GM18907 (cell line): ENCODE measurements around the gene MAPK7.

ENCODE experiments used
- ATAC-seq: cut with Tn5 transposase; IDR thresholded peaks from one replicate; pipeline ENCODE4 v1.9.1; 2021; ENCODE audit warnings: mild to moderate bottlenecking, moderate library complexity; ENCODE audit not compliant: unreplicated experiment

The MAPK7 gene

GRCh38 chr17:19378416-19379360 lies at the start of gene MAPK7:
Gene MAPK7, plus strand, starts transcription at chr17:19378498. Its CDS starts 403 bp downstream, at chr17:19378901.
- ATAC-seq: peak; percentile 18

DNA sequence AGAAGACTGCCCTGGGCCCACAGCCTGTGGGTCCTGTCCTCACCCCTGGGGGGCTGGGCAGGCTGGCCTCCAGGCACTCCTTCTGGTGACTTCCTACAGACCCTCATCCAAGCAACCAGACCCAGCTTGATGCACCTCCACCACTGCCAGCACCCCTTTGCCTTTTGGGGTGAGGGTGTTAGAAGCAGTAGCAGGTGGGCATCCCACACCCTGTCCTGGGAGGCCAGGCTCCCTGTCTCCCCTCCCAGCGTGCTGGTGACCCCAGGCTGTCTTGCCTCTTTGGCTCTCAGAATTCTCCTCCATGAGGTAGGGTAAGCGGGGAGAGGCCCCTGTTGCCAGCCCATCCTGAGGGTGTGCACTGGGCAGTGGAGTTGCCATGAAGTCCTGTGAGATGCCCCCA lies 49.2 kb upstream of the MAPK7 start:
- ATAC-seq: no peak

- no peak for ATAC-seq
These were observed 48.5 kb upstream of the MAPK7 start for GRCh38 chr17:19329839-19330238.

GRCh38 chr17:19330271-19330670 lies 48.0 kb upstream of the MAPK7 start:
- ATAC-seq: no peak

DNA sequence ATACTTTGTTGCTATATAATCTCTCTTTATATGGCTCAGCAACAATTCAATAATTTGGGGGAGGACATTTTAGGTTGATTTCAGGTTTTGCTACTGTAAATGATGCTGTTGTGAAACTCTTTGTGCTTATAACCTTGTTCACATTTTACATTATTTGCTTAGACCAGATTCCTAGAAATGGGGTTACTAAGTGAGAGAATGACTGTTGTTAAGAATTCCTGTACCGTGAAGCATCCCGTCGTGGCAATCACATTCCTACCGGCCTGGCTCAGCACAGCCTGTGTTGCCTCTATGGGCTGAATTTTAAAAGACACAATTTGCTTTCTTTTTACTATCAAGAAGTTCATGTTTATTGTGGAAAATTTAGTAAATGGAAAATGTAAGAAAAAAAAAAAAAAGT lies 47.2 kb upstream of the MAPK7 start:
- ATAC-seq: no peak

DNA sequence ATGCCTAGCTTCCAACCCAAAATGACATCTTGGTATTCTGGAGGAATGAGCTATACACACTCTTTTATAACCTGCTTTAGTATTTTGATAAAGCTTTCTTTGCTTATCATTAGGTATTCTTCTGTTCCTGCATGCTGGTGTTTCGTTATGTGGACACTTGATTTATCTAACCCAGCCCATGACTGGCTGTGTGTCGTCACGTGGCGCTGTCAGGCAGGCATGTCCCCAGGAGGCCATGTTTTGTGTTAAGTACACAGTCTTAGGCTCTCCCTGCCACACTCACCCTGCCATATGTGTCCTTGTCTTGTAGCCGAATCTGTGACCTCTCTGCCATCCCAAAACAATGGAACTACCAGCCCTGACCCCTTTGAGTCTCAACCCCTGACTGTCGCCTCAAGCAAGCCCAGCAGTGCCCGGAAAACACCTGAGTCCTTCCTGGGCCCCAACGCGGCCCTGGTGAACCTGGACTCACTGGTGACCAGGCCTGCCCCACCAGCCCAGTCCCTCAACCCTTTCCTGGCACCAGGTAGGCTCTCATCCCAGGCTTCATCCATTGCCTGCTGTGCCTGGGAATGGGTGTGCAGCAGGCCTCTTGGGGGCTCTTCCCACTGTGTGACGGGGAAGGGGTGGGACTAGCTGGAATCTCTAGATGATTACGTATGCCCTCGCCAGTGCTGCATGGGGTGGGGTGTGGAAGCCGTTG lies 46.6 kb upstream of the MAPK7 start:
- no peak for ATAC-seq

GRCh38 chr17:19332371-19333131 lies 45.7 kb upstream of the MAPK7 start:
- ATAC-seq: no peak

DNA sequence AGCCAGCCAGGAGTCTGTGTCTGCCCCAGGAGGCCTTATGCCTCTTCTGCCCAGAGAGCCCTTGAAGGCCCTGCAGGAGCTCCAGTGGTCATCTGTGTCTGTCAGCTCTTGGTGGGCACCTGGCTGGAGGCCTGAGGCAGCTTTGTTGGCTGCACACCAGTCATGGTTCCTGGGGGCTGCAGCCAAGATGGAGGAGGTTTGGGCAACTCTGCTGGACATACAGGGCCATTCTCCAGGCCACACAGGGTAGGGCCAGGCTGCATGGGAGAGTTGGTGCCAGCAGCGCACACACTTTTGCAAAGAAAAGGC lies 45.2 kb upstream of the MAPK7 start:
- no peak for ATAC-seq

- no peak for ATAC-seq
These were observed 44.5 kb upstream of the MAPK7 start for GRCh38 chr17:19333736-19334290.

GRCh38 chr17:19334331-19334730 lies 44.0 kb upstream of the MAPK7 start:
- no peak for ATAC-seq

DNA sequence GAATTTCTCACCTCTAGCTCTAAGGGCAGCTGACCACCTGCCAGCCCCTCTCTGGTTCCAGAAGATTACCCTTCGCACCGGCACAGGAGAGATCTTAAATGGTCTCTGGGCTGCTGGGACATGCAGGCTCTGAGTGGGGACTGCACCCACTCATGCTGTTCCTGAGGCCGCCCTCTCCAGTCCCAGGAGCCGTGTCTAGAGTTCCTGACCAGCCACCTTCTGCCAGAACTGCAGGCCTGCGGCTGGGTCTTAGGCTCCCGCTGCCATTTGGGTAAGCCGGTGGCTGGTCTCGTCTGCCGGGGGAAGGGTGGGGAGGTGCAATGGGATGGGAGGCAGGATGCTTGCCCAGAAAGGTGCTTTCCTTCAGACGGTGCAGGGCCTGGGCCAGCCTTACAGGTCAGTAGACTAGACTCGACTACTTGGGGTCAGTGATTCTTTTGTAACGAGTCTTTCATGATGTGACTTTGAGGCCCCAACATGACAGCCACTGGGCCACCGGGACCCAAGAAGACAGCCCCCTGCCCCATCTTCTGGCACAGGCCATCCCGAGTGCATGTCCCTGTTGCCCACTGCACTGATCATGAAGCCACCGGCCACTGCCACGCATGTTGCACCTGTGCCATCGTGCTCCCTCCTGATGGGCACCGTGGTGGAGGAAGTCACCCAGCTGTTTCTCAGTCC lies 42.2 kb upstream of the MAPK7 start:
- no peak for ATAC-seq

- no peak for ATAC-seq
These were observed 41.2 kb upstream of the MAPK7 start for GRCh38 chr17:19336938-19337711.

- ATAC-seq: no peak
These were observed 40.6 kb upstream of the MAPK7 start for GRCh38 chr17:19337712-19338023.

- ATAC-seq: peak; percentile 72
These were observed 40.0 kb upstream of the MAPK7 start for GRCh38 chr17:19338031-19338990.

DNA sequence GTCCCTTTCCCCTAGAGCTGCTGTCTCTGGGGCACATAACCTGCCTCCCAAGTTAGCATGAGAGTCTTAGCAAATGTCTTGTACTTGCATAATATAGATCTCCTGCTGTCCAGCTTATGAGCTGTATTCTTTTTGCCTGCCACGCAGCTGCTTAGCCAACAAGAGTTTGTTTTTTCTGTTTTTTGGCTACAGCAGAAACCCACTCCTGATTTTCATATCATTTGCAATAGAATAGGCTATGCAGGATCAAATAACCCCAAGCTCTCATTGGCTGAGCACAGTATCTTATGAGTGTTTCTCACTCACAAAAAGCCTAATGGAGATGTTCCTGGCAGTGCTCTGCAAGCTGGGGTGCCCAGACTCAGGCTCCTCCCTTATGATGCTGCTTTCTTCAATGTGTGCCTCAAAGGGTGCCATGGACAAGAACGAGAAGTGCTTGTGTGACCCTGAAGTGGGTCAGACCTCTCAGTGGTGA lies 38.9 kb upstream of the MAPK7 start:
- ATAC-seq: no peak

GRCh38 chr17:19341211-19341631 lies 37.1 kb upstream of the MAPK7 start:
- no peak for ATAC-seq

- no peak for ATAC-seq
These were observed 36.4 kb upstream of the MAPK7 start for GRCh38 chr17:19341641-19342610.
